Measurements from ENCODE around the gene FZD7. TPM values are rescaled to one million over a fixed set of nuclear protein-coding genes. Genes with fewer than 3 reads are reported as not detected.
A peak's percentile ranks its signal among the peaks of the same experiment; 100 is the strongest.

FZD7 gene
- total RNA-seq, 1 donor from 2014 or later, result 37.1 TPM

GRCh38 chr2:202060218-202060617 is 26.6 kb downstream of the FZD7 start:
- H3K9me3 ChIP-seq, result no peaks in the 10 kb centered on the region
- intact Hi-C loops (cut with DNase I), result no loop called here

GRCh38 chr2:202061695-202062094 is 28.0 kb downstream of the FZD7 start:
- no peak overlapping the region for H3K27ac ChIP-seq
- intact Hi-C loops (cut with DNase I), result no loop called here
- H3K27me3 ChIP-seq, result no peaks in the 10 kb centered on the region
- H3K4me3 ChIP-seq, result no peak overlapping the region
- no peaks in the 10 kb centered on the region for H3K9me3 ChIP-seq
- H3K4me1 ChIP-seq, result peaks cover 16% of the 10 kb centered on the region
- TF ChIP-seq POLR2AphosphoS5 (IDR thresholded peaks at IDR 0.05; ENCODE audit: insufficient read depth in 1 of 2, low read depth in 1 of 2), result no peak
- no peak for TF ChIP-seq POLR2A (IDR thresholded peaks at IDR 0.05)
- no peak for TF ChIP-seq CTCF (IDR thresholded peaks at IDR 0.05)
- no peaks in the 10 kb centered on the region for H3K36me3 ChIP-seq
- DNase-seq (ENCODE audit: extremely low spot score in 2 of 2), result no peak

More at GRCh38 chr2:202060218-202060617, 26.6 kb downstream of the FZD7 start:
- H3K36me3 ChIP-seq, result no peaks in the 10 kb centered on the region
- H3K27me3 ChIP-seq, result no peaks in the 10 kb centered on the region
- DNase-seq (ENCODE audit: extremely low spot score in 2 of 2), result no peak
- no peak overlapping the region for H3K27ac ChIP-seq
- H3K4me3 ChIP-seq, result no peak overlapping the region
- H3K4me1 ChIP-seq, result peaks cover 16% of the 10 kb centered on the region
- TF ChIP-seq POLR2AphosphoS5 (IDR thresholded peaks at IDR 0.05; ENCODE audit: insufficient read depth in 1 of 2, low read depth in 1 of 2) (no peak), POLR2A (IDR thresholded peaks at IDR 0.05) (no peak), CTCF (IDR thresholded peaks at IDR 0.05) (no peak)

- Histone ChIP-seq H3K4me3 (no peak overlapping the region), H3K36me3 (no peaks in the 10 kb centered on the region), H3K9me3 (no peaks in the 10 kb centered on the region), H3K27me3 (no peaks in the 10 kb centered on the region), H3K27ac (peak overlapping the region; percentile 48), H3K4me1 (peaks cover 16% of the 10 kb centered on the region)
- DNase-seq (ENCODE audit: extremely low spot score in 2 of 2), result no peak
- no peak for TF ChIP-seq POLR2A (IDR thresholded peaks at IDR 0.05)
- intact Hi-C loops (cut with DNase I), result no loop called here
Observed at GRCh38 chr2:202064171-202064880, 30.7 kb downstream of the FZD7 start.

- no peaks in the 10 kb centered on the region for H3K9me3 ChIP-seq
- H3K36me3 ChIP-seq, result no peaks in the 10 kb centered on the region
- no peak overlapping the region for H3K27ac ChIP-seq
- TF ChIP-seq POLR2AphosphoS5 (IDR thresholded peaks at IDR 0.05; ENCODE audit: insufficient read depth in 1 of 2, low read depth in 1 of 2) (no peak), CTCF (IDR thresholded peaks at IDR 0.05) (no peak), POLR2A (IDR thresholded peaks at IDR 0.05) (no peak)
- intact Hi-C loops (cut with DNase I), result no loop called here
- no peaks in the 10 kb centered on the region for H3K27me3 ChIP-seq
- H3K4me3 ChIP-seq, result no peak overlapping the region
- peaks cover 16% of the 10 kb centered on the region for H3K4me1 ChIP-seq
- DNase-seq (ENCODE audit: extremely low spot score in 2 of 2), result no peak
Observed at GRCh38 chr2:202064881-202065230, 31.2 kb downstream of the FZD7 start.

GRCh38 chr2:202065876-202066275 is 32.2 kb downstream of the FZD7 start:
- H3K9me3 ChIP-seq, result no peaks in the 10 kb centered on the region
- TF ChIP-seq POLR2A (IDR thresholded peaks at IDR 0.05) (no peak), CTCF (IDR thresholded peaks at IDR 0.05) (no peak), POLR2AphosphoS5 (IDR thresholded peaks at IDR 0.05; ENCODE audit: insufficient read depth in 1 of 2, low read depth in 1 of 2) (no peak)
- intact Hi-C loops (cut with DNase I), result no loop called here
- H3K27me3 ChIP-seq, result no peaks in the 10 kb centered on the region
- no peak overlapping the region for H3K4me3 ChIP-seq
- no peak overlapping the region for H3K27ac ChIP-seq
- DNase-seq (ENCODE audit: extremely low spot score in 2 of 2), result no peak
- H3K36me3 ChIP-seq, result no peaks in the 10 kb centered on the region
- peaks cover 16% of the 10 kb centered on the region for H3K4me1 ChIP-seq
